Spleen (tissue), 7 donors: Measurements from ENCODE around the gene RAE1.

Source experiments
- POLR2A ChIP-seq, 3 donors: fragments of 450-650 bp; IDR thresholded peaks; one replicate each; pipeline ENCODE4 v1.5.1; 2017; ENCODE audit warnings: antibody characterized with exemption in 3 of 3, mild to moderate bottlenecking in 1 of 3
- TF ChIP-seq, protein P1 (sequence below), 11 experiments: fragments of 200-600 bp in 7 of 11; fragments of 450-650 bp in 4 of 11; sonication (generic) in 4 of 11; IDR thresholded peaks in 8 of 11; conservative IDR thresholded peaks in 3 of 11; 1 replicate in 7 of 11; 2 replicates in 4 of 11; pipeline versions ENCODE4 v1.4.0 to v1.8.0; 2016 to 2021; ENCODE audit warnings: antibody characterized with exemption in 11 of 11, inconsistent platforms in 4 of 11, mild to moderate bottlenecking in 1 of 11
- donor health status: DM: no; HTN: no; CAD: no; lungs with moderate emphysema.
- donor health status: DM: no; HTN: no; CAD: no.
- donor health status: DM: no; HTN: no; CAD: no.

DNA sequence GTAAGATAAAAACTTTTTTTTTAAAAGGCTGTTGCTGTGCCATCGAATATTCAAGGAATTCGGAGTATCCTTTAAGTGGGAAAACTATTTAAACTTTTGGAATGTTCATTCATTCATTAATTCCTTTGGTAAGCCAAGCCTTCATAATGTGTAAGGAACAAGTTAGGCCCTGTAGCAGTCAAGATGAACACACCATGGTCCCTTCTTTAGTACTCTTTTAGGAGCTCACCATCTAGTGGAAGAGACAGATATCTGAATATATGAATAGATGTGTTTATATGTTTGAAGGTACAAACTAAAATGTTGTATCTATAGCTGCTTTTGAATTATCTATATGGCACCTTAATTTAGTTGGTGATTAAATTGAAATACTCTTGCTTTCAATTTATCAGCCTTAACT is 15.7 kb upstream of the RAE1 start:
- TF ChIP-seq, protein P1, sequence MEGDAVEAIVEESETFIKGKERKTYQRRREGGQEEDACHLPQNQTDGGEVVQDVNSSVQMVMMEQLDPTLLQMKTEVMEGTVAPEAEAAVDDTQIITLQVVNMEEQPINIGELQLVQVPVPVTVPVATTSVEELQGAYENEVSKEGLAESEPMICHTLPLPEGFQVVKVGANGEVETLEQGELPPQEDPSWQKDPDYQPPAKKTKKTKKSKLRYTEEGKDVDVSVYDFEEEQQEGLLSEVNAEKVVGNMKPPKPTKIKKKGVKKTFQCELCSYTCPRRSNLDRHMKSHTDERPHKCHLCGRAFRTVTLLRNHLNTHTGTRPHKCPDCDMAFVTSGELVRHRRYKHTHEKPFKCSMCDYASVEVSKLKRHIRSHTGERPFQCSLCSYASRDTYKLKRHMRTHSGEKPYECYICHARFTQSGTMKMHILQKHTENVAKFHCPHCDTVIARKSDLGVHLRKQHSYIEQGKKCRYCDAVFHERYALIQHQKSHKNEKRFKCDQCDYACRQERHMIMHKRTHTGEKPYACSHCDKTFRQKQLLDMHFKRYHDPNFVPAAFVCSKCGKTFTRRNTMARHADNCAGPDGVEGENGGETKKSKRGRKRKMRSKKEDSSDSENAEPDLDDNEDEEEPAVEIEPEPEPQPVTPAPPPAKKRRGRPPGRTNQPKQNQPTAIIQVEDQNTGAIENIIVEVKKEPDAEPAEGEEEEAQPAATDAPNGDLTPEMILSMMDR (IDR thresholded peaks at IDR 0.05 in 8 of 11, conservative IDR thresholded peaks at IDR 0.05 in 3 of 11) = no peak
- no peak for TF ChIP-seq POLR2A (IDR thresholded peaks at IDR 0.05)
